GM21717 (cell line): ENCODE data around the gene TBC1D5.
A peak's percentile ranks its signal among the peaks of the same experiment; 100 is the strongest.
"Not testable (repeated sequence)": the region's sequence is repeated elsewhere in the genome, so short reads cannot be mapped to it uniquely, and the experiment has no call there.

Source experiments
- ATAC-seq: cut with Tn5 transposase; IDR thresholded peaks from one replicate; pipeline ENCODE4 v1.9.1; 2021; ENCODE audit warnings: mild to moderate bottlenecking, moderate library complexity; ENCODE audit not compliant: unreplicated experiment

Gene TBC1D5

DNA sequence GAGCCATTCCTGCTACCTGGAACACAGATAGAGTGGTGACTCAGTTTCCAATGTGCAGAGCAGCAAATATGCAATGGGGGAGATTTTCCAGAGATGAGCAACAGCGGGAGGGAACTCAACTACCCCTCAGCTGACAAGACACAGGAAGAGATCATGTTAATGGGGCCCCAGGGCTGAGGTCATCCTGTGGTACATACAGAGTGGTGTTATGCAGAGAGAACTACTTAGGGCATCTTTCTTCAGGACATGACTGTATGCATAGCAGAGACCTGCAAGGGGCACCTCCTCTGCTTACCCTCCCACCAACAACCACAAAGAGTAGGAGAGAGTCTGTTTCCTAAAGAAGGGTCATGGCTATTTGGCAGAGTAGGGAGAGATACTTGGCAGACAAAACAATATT is 6.8 kb upstream of the TBC1D5 start:
- peak; percentile 53 for ATAC-seq

DNA sequence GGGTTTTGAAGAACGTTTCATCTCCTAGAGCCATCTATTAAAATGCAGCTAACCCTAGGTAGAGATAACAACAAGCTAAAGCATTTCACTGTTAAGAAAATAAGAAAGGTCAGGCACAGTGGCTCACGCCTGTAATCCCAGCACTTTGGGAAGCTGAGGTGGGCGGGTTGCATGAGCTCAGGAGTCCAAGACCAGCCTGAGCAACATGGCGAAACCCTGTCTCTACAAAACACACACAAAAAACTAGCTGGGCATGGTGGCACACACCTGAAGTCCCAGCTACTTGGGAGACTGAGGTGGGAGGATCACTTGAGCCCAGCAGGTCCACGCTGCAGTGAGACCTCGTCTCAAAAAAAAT is 5.4 kb upstream of the TBC1D5 start:
- no peak for ATAC-seq

- ATAC-seq = peak; percentile 74
These were observed 4.9 kb upstream of the TBC1D5 start for GRCh38 chr3:17747174-17747889.

GRCh38 chr3:17745894-17746293 is 3.5 kb upstream of the TBC1D5 start:
- ATAC-seq = no peak

DNA sequence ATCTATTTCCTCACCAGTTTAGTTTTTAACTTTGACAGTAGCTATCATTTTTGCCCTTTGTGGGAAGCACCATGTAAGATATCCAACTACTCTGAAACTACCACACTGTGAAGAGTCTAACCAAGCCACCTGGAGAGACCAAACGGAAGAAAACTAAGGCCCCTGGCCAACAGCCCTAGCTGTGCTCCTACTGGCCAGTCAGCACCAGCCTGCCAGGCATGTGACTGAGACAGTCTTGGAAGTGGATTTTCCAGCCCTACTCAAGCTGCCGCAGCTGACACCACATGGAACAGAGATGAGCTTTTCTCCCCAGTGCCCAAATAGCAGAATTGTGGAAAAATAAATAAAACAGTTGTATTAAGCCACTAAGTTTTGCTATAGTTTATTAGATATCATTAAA is 2.9 kb upstream of the TBC1D5 start:
- ATAC-seq = no peak

DNA sequence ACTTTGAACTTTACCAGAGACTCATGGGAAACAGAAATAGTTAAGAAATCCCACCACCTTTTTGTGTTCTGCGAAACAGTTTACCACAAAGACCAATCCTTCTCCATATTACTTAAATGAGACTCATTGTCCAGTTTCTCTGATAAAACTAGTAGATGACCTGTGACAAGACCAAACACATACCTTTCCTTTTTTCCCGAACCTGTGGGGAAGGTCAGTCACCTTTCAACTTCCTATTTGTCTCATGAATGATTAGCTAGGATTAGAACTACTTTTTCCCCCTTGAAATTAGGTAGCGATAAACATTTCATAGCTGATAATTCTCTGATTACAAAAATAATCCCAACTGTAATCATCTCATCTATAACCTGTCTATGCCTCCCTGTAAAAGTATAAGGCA is 2.3 kb upstream of the TBC1D5 start:
- no peak for ATAC-seq

DNA sequence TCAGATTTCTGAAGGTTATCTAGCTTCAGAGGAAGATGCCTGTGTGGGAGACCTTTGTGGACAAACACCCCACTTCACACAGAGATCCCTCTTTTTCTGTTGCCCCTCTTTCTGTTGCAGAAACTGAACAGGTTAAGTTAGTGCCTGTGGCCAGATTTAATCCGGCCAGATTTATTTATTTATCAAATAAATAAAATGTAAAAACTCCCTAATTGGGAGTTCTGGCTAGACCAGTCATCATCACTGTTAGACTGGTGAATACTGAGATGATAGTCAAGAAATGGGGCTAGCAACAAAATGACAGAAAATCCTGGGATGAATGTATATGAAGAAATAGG is 1.2 kb upstream of the TBC1D5 start:
- ATAC-seq = no peak

DNA sequence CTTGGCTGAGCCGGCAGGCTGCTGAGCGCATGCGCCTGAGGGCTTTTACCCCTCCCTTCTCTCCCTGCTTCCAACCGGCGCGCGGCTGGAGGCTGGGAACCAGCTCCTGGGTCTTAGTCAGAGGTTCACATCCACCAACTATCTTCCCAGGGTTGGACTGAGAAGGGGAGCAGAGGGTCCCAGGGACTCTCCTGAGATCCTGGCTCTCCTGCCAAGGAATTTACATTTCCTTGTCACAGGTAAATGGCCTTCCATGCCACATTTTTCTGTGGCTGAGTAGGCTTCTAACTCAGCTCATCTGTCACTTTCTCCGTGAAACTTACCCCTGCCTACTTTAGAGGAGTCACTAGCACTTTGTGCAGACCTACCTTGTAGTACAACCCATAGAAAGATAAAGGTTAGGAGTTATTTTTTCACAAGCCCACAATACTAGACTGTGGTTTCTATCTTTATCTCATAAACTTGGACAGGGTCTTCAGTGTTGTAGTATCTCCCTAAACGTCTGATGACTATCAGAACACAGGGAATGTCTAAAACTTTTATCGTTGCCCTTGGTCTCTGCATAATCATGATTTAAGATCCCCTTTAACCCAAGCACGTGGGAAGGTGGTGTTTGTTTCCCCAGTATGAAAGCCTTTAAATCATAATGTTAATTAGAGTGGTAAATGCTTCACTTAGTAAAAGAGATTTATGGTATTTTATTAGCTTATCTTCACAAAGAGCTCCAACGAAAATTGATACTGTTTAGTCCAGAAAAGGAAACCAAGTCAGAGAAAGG is 638 bp upstream of the TBC1D5 start:
- peak; percentile 4 for ATAC-seq

- no peak for ATAC-seq
These were observed 770 bp downstream of the TBC1D5 start for GRCh38 chr3:17741621-17742101.

- ATAC-seq = no peak
These were observed 1.7 kb downstream of the TBC1D5 start for GRCh38 chr3:17740721-17741141.

DNA sequence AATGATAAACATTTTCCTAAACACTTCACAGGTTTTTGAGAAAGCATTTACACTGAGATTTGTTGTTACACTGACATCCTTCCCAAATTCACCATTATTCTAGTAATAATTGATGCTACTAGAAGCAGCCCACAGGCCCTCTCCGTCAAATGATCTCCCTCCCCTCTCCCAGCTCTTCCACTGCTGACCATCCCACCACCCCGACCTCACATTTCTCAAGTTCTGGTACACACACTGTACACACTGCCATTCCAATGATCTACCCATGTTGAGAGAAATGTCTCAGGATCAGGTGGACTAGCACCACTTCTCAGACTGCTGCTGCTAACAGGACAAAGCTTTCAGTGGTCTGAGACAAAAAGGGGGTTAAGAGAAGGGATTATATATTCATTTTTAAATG is 3.5 kb downstream of the TBC1D5 start:
- ATAC-seq = no peak

DNA sequence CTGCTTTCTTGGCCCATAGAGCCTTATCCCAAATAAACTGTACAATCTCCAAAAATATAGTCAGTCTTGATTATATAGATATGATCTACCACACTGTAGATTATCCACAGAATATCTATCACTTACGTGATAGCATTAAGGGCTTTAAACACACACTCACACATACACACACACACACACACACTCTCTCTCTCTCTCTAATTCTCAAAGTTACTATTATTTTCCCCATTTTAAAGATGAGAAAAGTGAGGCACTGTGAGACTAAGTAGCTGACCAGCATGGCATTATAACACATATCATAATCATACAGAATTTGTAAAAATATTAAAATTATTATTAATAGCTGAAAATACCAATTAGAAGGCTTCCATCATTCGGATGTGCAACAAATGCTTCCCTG is 4.2 kb downstream of the TBC1D5 start:
- ATAC-seq = no peak

DNA sequence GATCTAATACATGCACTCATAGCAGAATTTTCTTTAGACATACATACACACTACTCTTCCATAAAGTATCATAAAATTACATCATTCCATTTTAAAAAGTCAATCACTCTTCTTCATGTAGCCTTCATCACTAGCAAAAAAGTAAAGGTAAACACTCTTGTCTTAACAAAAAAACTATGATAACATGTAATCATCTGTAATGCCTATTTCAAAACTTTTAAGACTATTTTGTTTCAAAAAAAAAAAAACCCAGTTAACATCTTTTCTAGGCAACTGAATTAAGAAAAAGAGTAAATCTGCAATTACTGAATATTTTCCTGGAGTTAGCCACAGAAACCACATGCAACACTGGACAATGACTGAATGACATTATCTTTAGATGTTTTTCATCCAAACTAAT is 4.8 kb downstream of the TBC1D5 start:
- no peak for ATAC-seq

- not testable (repeated sequence) for ATAC-seq
These were observed 7.1 kb downstream of the TBC1D5 start for GRCh38 chr3:17735362-17735761.

DNA sequence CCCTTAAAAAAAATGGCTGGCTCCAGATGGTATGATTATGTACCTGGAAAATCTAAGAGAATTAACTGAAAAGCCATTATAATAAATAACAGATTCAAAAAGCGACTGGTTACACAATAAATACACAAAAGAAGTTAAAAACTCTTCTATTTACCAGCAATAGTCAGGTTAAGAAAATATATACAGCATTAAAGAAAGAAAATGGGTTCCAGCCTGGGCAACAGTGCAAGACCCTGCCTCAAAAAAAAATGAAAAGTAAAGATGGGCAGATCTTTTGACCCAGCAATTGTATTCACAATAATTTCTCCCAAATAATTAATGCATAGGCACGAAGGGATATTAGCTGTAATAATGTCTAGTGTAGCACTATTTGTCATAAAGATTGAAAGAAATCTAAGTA is 8.7 kb downstream of the TBC1D5 start:
- no peak for ATAC-seq

- ATAC-seq = no peak
These were observed 9.2 kb downstream of the TBC1D5 start for GRCh38 chr3:17733215-17733614.

DNA sequence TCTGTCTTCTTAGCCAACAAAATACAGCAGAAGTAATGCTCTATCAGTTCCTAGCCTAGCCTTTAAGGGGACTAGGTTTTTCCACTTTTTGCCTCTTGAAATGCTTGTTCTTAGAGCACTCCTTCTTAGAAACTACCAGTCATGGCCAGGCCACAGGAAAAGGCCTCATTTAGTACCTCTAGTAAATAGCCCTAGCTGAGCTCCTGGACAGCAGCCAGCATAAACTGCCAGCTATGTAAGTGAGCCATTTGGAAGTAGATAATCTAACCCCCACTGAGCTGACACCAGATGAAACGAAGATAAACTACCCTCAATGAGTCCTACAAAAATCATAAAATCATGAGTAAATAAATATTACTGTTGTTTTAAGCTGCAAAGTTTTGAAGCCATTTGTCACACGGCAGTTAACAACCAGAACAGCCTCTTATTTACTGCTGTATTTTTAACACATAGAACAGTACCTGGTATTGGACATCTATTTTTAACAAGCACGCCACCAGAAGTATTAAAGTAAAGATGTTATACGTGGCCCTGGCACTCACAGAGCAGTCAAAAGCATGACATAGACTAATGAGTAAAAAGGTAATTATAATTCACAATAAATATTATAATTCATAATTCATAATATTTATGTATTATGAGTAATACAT is 12.0 kb downstream of the TBC1D5 start:
- ATAC-seq = no peak

- ATAC-seq = no peak
These were observed 16.1 kb downstream of the TBC1D5 start for GRCh38 chr3:17726313-17726712.

- ATAC-seq = not testable (repeated sequence)
These were observed 16.6 kb downstream of the TBC1D5 start for GRCh38 chr3:17725844-17726243.

- ATAC-seq = no peak
These were observed 17.5 kb downstream of the TBC1D5 start for GRCh38 chr3:17724948-17725347.

GRCh38 chr3:17724122-17724521 is 18.3 kb downstream of the TBC1D5 start:
- no peak for ATAC-seq

GRCh38 chr3:17717411-17717810 is 25.0 kb downstream of the TBC1D5 start:
- no peak for ATAC-seq
